A673 (cell line): Measurements from ENCODE around the gene CSF2.

Experiments
- CTCF ChIP-seq: fragments of 300-800, 200-600 bp; sonication (generic); conservative IDR thresholded peaks from 2 replicates; pipeline ENCODE4 v1.5.1; 2017; ENCODE audit warnings: low read depth, mild to moderate bottlenecking, antibody characterized with exemption, low read length, moderate library complexity, mixed read lengths
- EZH2 ChIP-seq: fragments of 200-600 bp; sonication (generic); IDR thresholded peaks from 2 replicates; pipeline ENCODE4 v1.6.1; 2017; ENCODE audit warnings: borderline replicate concordance, low read depth, mild to moderate bottlenecking, mixed read lengths, antibody characterized with exemption, low read length; ENCODE audit not compliant: poor library complexity, severe bottlenecking

GRCh38 chr5:132073231-132074013 is at the start of gene CSF2:
- TF ChIP-seq EZH2 (no peak), CTCF (no peak)
